GM18909 (cell line): ENCODE data around the gene TLE5.
A peak's percentile ranks its signal among the peaks of the same experiment; 100 is the strongest.
"Not testable (repeated sequence)": the region's sequence is repeated elsewhere in the genome, so short reads cannot be mapped to it uniquely, and the experiment has no call there.

Experiments
- ATAC-seq: cut with Tn5 transposase; IDR thresholded peaks from one replicate; pipeline ENCODE4 v1.9.1; 2021; ENCODE audit warnings: mild to moderate bottlenecking; ENCODE audit not compliant: unreplicated experiment, poor library complexity

The TLE5 gene

GRCh38 chr19:3046698-3047495 is 15.4 kb downstream of the TLE5 start:
- ATAC-seq, result no peak

- no peak for ATAC-seq
These were observed 16.2 kb downstream of the TLE5 start for GRCh38 chr19:3045885-3046697.

- ATAC-seq, result no peak
These were observed 17.1 kb downstream of the TLE5 start for GRCh38 chr19:3045191-3045590.

GRCh38 chr19:3042621-3043267 is 19.6 kb downstream of the TLE5 start:
- no peak for ATAC-seq

GRCh38 chr19:3041761-3042620 is 20.3 kb downstream of the TLE5 start:
- ATAC-seq, result no peak

- ATAC-seq, result no peak
These were observed 21.0 kb downstream of the TLE5 start for GRCh38 chr19:3041327-3041726.

- no peak for ATAC-seq
These were observed 22.6 kb downstream of the TLE5 start for GRCh38 chr19:3039641-3040077.

GRCh38 chr19:3039125-3039524 is 23.2 kb downstream of the TLE5 start:
- ATAC-seq, result no peak

- ATAC-seq, result no peak
These were observed 24.1 kb downstream of the TLE5 start for GRCh38 chr19:3038214-3038613.

- ATAC-seq, result not testable (repeated sequence)
These were observed 25.2 kb downstream of the TLE5 start for GRCh38 chr19:3036977-3037544.

GRCh38 chr19:3036119-3036976 is 25.9 kb downstream of the TLE5 start:
- ATAC-seq, result peak; percentile 46

- ATAC-seq, result peak; percentile 83
These were observed 26.7 kb downstream of the TLE5 start for GRCh38 chr19:3035542-3036118.

- peak; percentile 9 for ATAC-seq
These were observed 27.4 kb downstream of the TLE5 start for GRCh38 chr19:3034656-3035541.

- ATAC-seq, result no peak
These were observed 28.0 kb downstream of the TLE5 start for GRCh38 chr19:3034406-3034655.

- no peak for ATAC-seq
These were observed 28.5 kb downstream of the TLE5 start for GRCh38 chr19:3033595-3034405.

GRCh38 chr19:3031607-3031867 is 30.8 kb downstream of the TLE5 start:
- ATAC-seq, result no peak
